GM21360 (cell line): ENCODE data around the gene SPHK2.

Experiments used
- ATAC-seq: cut with Tn5 transposase; IDR thresholded peaks from one replicate; pipeline ENCODE4 v1.9.1; 2021; ENCODE audit warnings: mild to moderate bottlenecking, moderate library complexity; ENCODE audit not compliant: unreplicated experiment

The SPHK2 gene

GRCh38 chr19:48635966-48636858 lies 16.9 kb downstream of the SPHK2 start:
- no peak for ATAC-seq

- ATAC-seq, result no peak
These were observed 17.6 kb downstream of the SPHK2 start, which contains the start of gene DBP for GRCh38 chr19:48636859-48637448. Gene DBP (minus strand): TSS chr19:48637379. CDS start chr19:48636994, 385 bp downstream.

- ATAC-seq, result peak; percentile 65
These were observed 18.2 kb downstream of the SPHK2 start for GRCh38 chr19:48637449-48637947.

- no peak for ATAC-seq
These were observed 18.9 kb downstream of the SPHK2 start for GRCh38 chr19:48637948-48638830.

GRCh38 chr19:48638831-48639381 lies 19.6 kb downstream of the SPHK2 start:
- no peak for ATAC-seq

GRCh38 chr19:48639483-48640375 lies 20.4 kb downstream of the SPHK2 start:
- ATAC-seq, result no peak

GRCh38 chr19:48641850-48642249 lies 22.5 kb downstream of the SPHK2 start:
- no peak for ATAC-seq

- no peak for ATAC-seq
These were observed 23.6 kb downstream of the SPHK2 start for GRCh38 chr19:48642862-48643261.

GRCh38 chr19:48644355-48644754 lies 25.0 kb downstream of the SPHK2 start:
- no peak for ATAC-seq

- no peak for ATAC-seq
These were observed 25.7 kb downstream of the SPHK2 start for GRCh38 chr19:48644839-48645619.

GRCh38 chr19:48645620-48646000 lies 26.3 kb downstream of the SPHK2 start:
- no peak for ATAC-seq

- peak; percentile 69 for ATAC-seq
These were observed 26.9 kb downstream of the SPHK2 start, which contains the start of gene CA11 for GRCh38 chr19:48646001-48646721. Gene CA11 (minus strand): TSS chr19:48646187. CDS start chr19:48645632, 555 bp downstream.

GRCh38 chr19:48646722-48647216 lies 27.5 kb downstream of the SPHK2 start:
- ATAC-seq, result no peak

- ATAC-seq, result no peak
These were observed 28.8 kb downstream of the SPHK2 start for GRCh38 chr19:48648134-48648533.

GRCh38 chr19:48650974-48651682 lies 31.8 kb downstream of the SPHK2 start:
- no peak for ATAC-seq

GRCh38 chr19:48651683-48652048 lies 32.4 kb downstream of the SPHK2 start:
- ATAC-seq, result no peak

- ATAC-seq, result no peak
These were observed 35.2 kb downstream of the SPHK2 start for GRCh38 chr19:48654299-48655059.
